WTC11 (cell line): ENCODE data around the gene CAV3. TPM values are rescaled to one million over a fixed set of nuclear protein-coding genes. Genes with fewer than 3 reads are reported as not detected.

Source experiments
- ATAC-seq: fragments of 200-7000 bp; cut with Tn5 transposase; 2 replicates; pipeline ENCODE4 v1.10.0; 2021; ENCODE audit warnings: mild to moderate bottlenecking, moderate library complexity
- CTCF ChIA-PET: fragments of 300-600 bp; sonication (Branson Sonifier 250); formaldehyde crosslinking; loops from one replicate; lab custom pipeline; 2021; ENCODE audit warnings: antibody characterized with exemption; lab: Charles Lee
- POLR2A ChIA-PET: fragments of 350-600 bp; sonication (Branson Sonifier 250); formaldehyde crosslinking; loops from one replicate; lab custom pipeline; 2021; ENCODE audit warnings: antibody characterized with exemption; lab: Charles Lee
- DNase-seq: peaks from one replicate; pipeline ENCODE4 v3.0.0; 2021; ENCODE audit warnings: low spot score
- H3K27ac Mint-ChIP-seq: 2 replicates; pipeline ENCODE4 v1.8.0; 2021; ENCODE audit warnings: mixed read lengths
- H3K27me3 Mint-ChIP-seq: 2 replicates; pipeline ENCODE4 v1.8.0; 2021; ENCODE audit warnings: low read depth, mild to moderate bottlenecking, moderate library complexity, mixed read lengths
- H3K36me3 Mint-ChIP-seq: 2 replicates; pipeline ENCODE4 v1.8.0; 2021; ENCODE audit warnings: mixed read lengths
- H3K4me1 Mint-ChIP-seq: 2 replicates; pipeline ENCODE4 v1.8.0; 2022; ENCODE audit warnings: mixed read lengths
- H3K4me3 Mint-ChIP-seq: 2 replicates; pipeline ENCODE4 v1.8.0; 2021; ENCODE audit warnings: mild to moderate bottlenecking, moderate library complexity, mixed read lengths
- H3K9me3 Mint-ChIP-seq: 2 replicates; pipeline ENCODE4 v1.8.0; 2021; ENCODE audit warnings: mixed read lengths
- AR ChIP-seq: fragments of 250-450 bp; sonication (Bioruptor Pico); IDR thresholded peaks from 2 replicates; pipeline ENCODE4 v1.9.0; 2021; ENCODE audit warnings: mild to moderate bottlenecking
- ATF3 ChIP-seq: sonication (generic); formaldehyde crosslinking; conservative IDR thresholded peaks from 2 replicates; pipeline ENCODE4 v1.8.1; 2022; ENCODE audit warnings: mild to moderate bottlenecking, missing genetic modification reagents
- CREB1 ChIP-seq: sonication (generic); formaldehyde crosslinking; IDR thresholded peaks from 2 replicates; pipeline ENCODE4 v1.8.0; 2023; ENCODE audit warnings: mild to moderate bottlenecking, missing genetic modification reagents
- CREM ChIP-seq: sonication (generic); formaldehyde crosslinking; IDR thresholded peaks from 2 replicates; pipeline ENCODE4 v1.8.1; 2022; ENCODE audit warnings: mild to moderate bottlenecking, missing genetic modification reagents, moderate library complexity
- CTCF ChIP-seq: fragments of 200-600 bp; IDR thresholded peaks from 2 replicates; pipeline ENCODE4 v1.8.0; 2022; ENCODE audit warnings: antibody characterized with exemption
- ERG ChIP-seq: fragments of 250-450 bp; sonication (Bioruptor Pico); IDR thresholded peaks from 2 replicates; pipeline ENCODE4 v1.8.0; 2021; ENCODE audit warnings: mild to moderate bottlenecking
- ETV6 ChIP-seq: sonication (generic); formaldehyde crosslinking; IDR thresholded peaks from 2 replicates; pipeline ENCODE4 v1.8.1; 2022; ENCODE audit warnings: mild to moderate bottlenecking, missing genetic modification reagents
- FOXK1 ChIP-seq: sonication (generic); formaldehyde crosslinking; IDR thresholded peaks from 2 replicates; pipeline ENCODE4 v1.8.0; 2022; ENCODE audit warnings: mild to moderate bottlenecking, moderate library complexity, missing genetic modification reagents
- FOXP4 ChIP-seq: sonication (generic); formaldehyde crosslinking; IDR thresholded peaks from 2 replicates; pipeline ENCODE4 v1.8.0; 2022; ENCODE audit warnings: mild to moderate bottlenecking, missing genetic modification reagents
- JUN ChIP-seq: sonication (generic); formaldehyde crosslinking; IDR thresholded peaks from 2 replicates; pipeline ENCODE4 v1.8.0; 2023; ENCODE audit warnings: mild to moderate bottlenecking, missing genetic modification reagents
- MAX ChIP-seq: sonication (generic); formaldehyde crosslinking; IDR thresholded peaks from 2 replicates; pipeline ENCODE4 v1.8.0; 2022; ENCODE audit warnings: mild to moderate bottlenecking, missing genetic modification reagents
- MXD4 ChIP-seq: fragments of 250-450 bp; sonication (Bioruptor Pico); IDR thresholded peaks from 2 replicates; pipeline ENCODE4 v1.8.0; 2021; ENCODE audit warnings: mild to moderate bottlenecking, moderate library complexity, borderline replicate concordance
- NFATC4 ChIP-seq: fragments of 250-450 bp; sonication (Bioruptor Pico); IDR thresholded peaks from 2 replicates; pipeline ENCODE4 v1.9.0; 2021; ENCODE audit warnings: mild to moderate bottlenecking
- NR1H2 ChIP-seq: sonication (generic); formaldehyde crosslinking; IDR thresholded peaks from 2 replicates; pipeline ENCODE4 v1.9.0; 2021; ENCODE audit warnings: mild to moderate bottlenecking, moderate library complexity, missing genetic modification reagents
- PREB ChIP-seq: sonication (generic); formaldehyde crosslinking; IDR thresholded peaks from 2 replicates; pipeline ENCODE4 v1.8.1; 2022; ENCODE audit warnings: mild to moderate bottlenecking, missing genetic modification reagents, moderate library complexity, borderline replicate concordance
- SMAD4 ChIP-seq: sonication (generic); formaldehyde crosslinking; IDR thresholded peaks from 2 replicates; pipeline ENCODE4 v1.8.0; 2022; ENCODE audit warnings: mild to moderate bottlenecking, missing genetic modification reagents
- SP1 ChIP-seq: sonication (generic); formaldehyde crosslinking; conservative IDR thresholded peaks from 2 replicates; pipeline ENCODE4 v1.8.1; 2022; ENCODE audit warnings: missing genetic modification reagents
- TCF7 ChIP-seq: sonication (generic); formaldehyde crosslinking; IDR thresholded peaks from 2 replicates; pipeline ENCODE4 v1.8.0; 2022; ENCODE audit warnings: mild to moderate bottlenecking, low read depth, missing genetic modification reagents, moderate library complexity
- TEAD4 ChIP-seq: sonication (generic); formaldehyde crosslinking; IDR thresholded peaks from 2 replicates; pipeline ENCODE4 v1.8.0; 2022; ENCODE audit warnings: mild to moderate bottlenecking, missing genetic modification reagents
- ZBTB21 ChIP-seq: sonication (generic); formaldehyde crosslinking; IDR thresholded peaks from 2 replicates; pipeline ENCODE4 v1.8.1; 2023; ENCODE audit warnings: mild to moderate bottlenecking, missing genetic modification reagents, borderline replicate concordance
- ZNF396 ChIP-seq: fragments of 250-450 bp; sonication (Bioruptor Pico); IDR thresholded peaks from 2 replicates; pipeline ENCODE4 v1.8.0; 2021; ENCODE audit warnings: mild to moderate bottlenecking, moderate library complexity, borderline replicate concordance
- ZNF416 ChIP-seq: fragments of 250-450 bp; sonication (Bioruptor Pico); IDR thresholded peaks from 2 replicates; pipeline ENCODE4 v1.9.0; 2021; ENCODE audit warnings: mild to moderate bottlenecking, inconsistent platforms
- ZNF512 ChIP-seq: sonication (generic); formaldehyde crosslinking; IDR thresholded peaks from 2 replicates; pipeline ENCODE4 v1.8.1; 2022; ENCODE audit warnings: missing genetic modification reagents, borderline replicate concordance
- ZSCAN18 ChIP-seq: fragments of 250-450 bp; sonication (Bioruptor Pico); IDR thresholded peaks from 2 replicates; pipeline ENCODE4 v2.1.2; 2022; ENCODE audit warnings: mild to moderate bottlenecking, moderate library complexity
- total RNA-seq: library from RNA; stranded (reverse); gene quantifications from 3 replicates; pipeline ENCODE4 v1.2.3, GENCODE V29; 2021

Gene CAV3
- total RNA-seq, 1 experiment from 2014 or later = not detected

- ChIA-PET POLR2A (no interaction called here), CTCF (interaction anchor here (0.6 to 3.1 kb wide), 26 partner anchors 9 to 251 kb away, joined by 3 to 33 read pairs (median 4); partner anchors contain the start of genes LMCD1 and OXTR)
- DNase-seq = peak; percentile 72
- TF ChIP-seq ZSCAN18 = no peak
- no peak for TF ChIP-seq ZBTB21 (CRISPR knock-in tag)
- TF ChIP-seq ETV6 (CRISPR knock-in tag) = 0 out of 2 replicates have a peak, but pooled peaks have one; percentile 40
- TF ChIP-seq JUN (CRISPR knock-in tag) = no peak
- no peak for TF ChIP-seq TEAD4 (CRISPR knock-in tag)
- TF ChIP-seq CTCF = peak; percentile 47; the same call in 1 of the 2 replicates
- no peak for TF ChIP-seq PREB (CRISPR knock-in tag)
- no peak for TF ChIP-seq CREM (CRISPR knock-in tag)
- TF ChIP-seq SP1 (CRISPR knock-in tag) = no peak
- no peak for TF ChIP-seq NR1H2
- 0 out of 2 replicates have a peak, but pooled peaks have one; percentile 21 for TF ChIP-seq CREB1 (CRISPR knock-in tag)
- TF ChIP-seq FOXP4 (CRISPR knock-in tag) = 0 out of 2 replicates have a peak, but pooled peaks have one; percentile 81
- TF ChIP-seq ERG (CRISPR knock-in tag) = no peak
- no peak for TF ChIP-seq ATF3 (CRISPR knock-in tag)
- TF ChIP-seq MXD4 (CRISPR knock-in tag) = no peak
- TF ChIP-seq ZNF396 (CRISPR knock-in tag) = no peak
- peak; percentile 45; the same call in 1 of the 2 replicates for TF ChIP-seq MAX (CRISPR knock-in tag)
- no peak for TF ChIP-seq AR (CRISPR knock-in tag)
- TF ChIP-seq ZNF512 (CRISPR knock-in tag) = no peak
- no peak for TF ChIP-seq NFATC4 (CRISPR knock-in tag)
- no peak for TF ChIP-seq ZNF416 (CRISPR knock-in tag)
- no peak for TF ChIP-seq TCF7 (CRISPR knock-in tag)
- no peak for TF ChIP-seq SMAD4 (CRISPR knock-in tag)
- TF ChIP-seq FOXK1 (CRISPR knock-in tag) = peak; percentile 82
Observed at GRCh38 chr3:8713901-8714759, 19.5 kb upstream of the CAV3 start.

More at GRCh38 chr3:8713901-8714759, 19.5 kb upstream of the CAV3 start:
- H3K27ac Mint-ChIP-seq = no peak overlapping the region
- H3K4me3 Mint-ChIP-seq = no peak overlapping the region
- no peaks in the 10 kb centered on the region for H3K9me3 Mint-ChIP-seq
- H3K36me3 Mint-ChIP-seq = peaks cover 3% of the 10 kb centered on the region
- peaks cover 12% of the 10 kb centered on the region for H3K4me1 Mint-ChIP-seq
- H3K27me3 Mint-ChIP-seq = peaks cover 100% of the 10 kb centered on the region
- peak; percentile 91 for ATAC-seq
